Lung (tissue), 12 donors: ENCODE results near the gene PGM2. TPM values are rescaled to one million over a fixed set of nuclear protein-coding genes. Genes with fewer than 3 reads are reported as not detected.

Source experiments
- ATAC-seq: fragments of 200-7000 bp; cut with Tn5 transposase; one replicate; pipeline ENCODE4 v1.9.1; 2020; ENCODE audit warnings: moderate number of reproducible peaks; ENCODE audit not compliant: insufficient read depth, low FRiP score
- DNase-seq, 3 donors: peaks; one replicate each; pipeline ENCODE4 v3.0.0-alpha.2; 2013 to 2017
- H3K27ac ChIP-seq, 2 donors: one replicate each; pipeline ENCODE4 v1.5.1; 2013; ENCODE audit warnings: mild to moderate bottlenecking in 2 of 2, moderate library complexity in 2 of 2, control low read depth in 1 of 2, inconsistent platforms in 1 of 2, low read depth in 1 of 2, low read length in 1 of 2
- H3K27me3 ChIP-seq, 3 donors: one replicate each; pipeline ENCODE4 v1.5.1; 2013; ENCODE audit warnings: low read length in 2 of 3; ENCODE audit not compliant: control insufficient read depth in 3 of 3, insufficient read depth in 3 of 3
- H3K36me3 ChIP-seq, 4 donors: one replicate each; pipeline ENCODE4 v1.5.1; 2013; ENCODE audit warnings: low read length in 4 of 4, mild to moderate bottlenecking in 1 of 4, moderate library complexity in 1 of 4; ENCODE audit not compliant: control insufficient read depth in 4 of 4, insufficient read depth in 4 of 4
- H3K4me1 ChIP-seq, 5 donors: one replicate each; pipeline ENCODE4 v1.5.1; 2013; ENCODE audit warnings: low read length in 5 of 5, mild to moderate bottlenecking in 2 of 5, moderate library complexity in 1 of 5; ENCODE audit not compliant: control insufficient read depth in 5 of 5, insufficient read depth in 5 of 5
- H3K4me3 ChIP-seq: one replicate; pipeline ENCODE4 v1.5.1; 2013; ENCODE audit warnings: mild to moderate bottlenecking, control low read depth, moderate library complexity
- H3K9ac ChIP-seq, 2 donors: one replicate each; pipeline ENCODE4 v1.5.1; 2013; ENCODE audit warnings: low read length in 2 of 2, control low read depth in 1 of 2; ENCODE audit not compliant: insufficient read depth in 1 of 2
- H3K9me3 ChIP-seq, 4 donors: one replicate each; pipeline ENCODE4 v1.5.1; 2013; ENCODE audit warnings: low read length in 3 of 4, mild to moderate bottlenecking in 1 of 4, moderate library complexity in 1 of 4; ENCODE audit not compliant: control insufficient read depth in 4 of 4, insufficient read depth in 3 of 4
- WGBS, 2 donors: extraction: QIAGEN DNeasy Blood & Tissue Kit; methylation state at CpG; one replicate each; pipeline ENCODE4 v1.1.7; 2013; 5-methylcytosine and 5-hydroxymethylcytosine counted together
- polyA plus RNA-seq, 2 donors: library from polyadenylated mRNA; stranded (reverse); fragments of 200-250 nt; gene quantifications; one replicate each; pipeline ENCODE4 v1.2.1, GENCODE V29; 2013
- total RNA-seq, 2 donors: library from RNA; depleted of rRNA in 1 of 2; stranded (reverse); fragments of >200 nt in 1 of 2; gene quantifications; one replicate each; pipeline ENCODE4 v1.2.1, GENCODE V29; 2014 to 2021
- TF ChIP-seq, protein P1 (sequence below): IDR thresholded peaks from 2 replicates; pipeline ENCODE4 v1.5.1; 2012; ENCODE audit warnings: mild to moderate bottlenecking; ENCODE audit errors: control extremely low read depth, extremely low read depth
- donor health status: control.
- donor health status: control.
- donor health status: Bipolar disorder and iron deficiency.
- donor health status: healthy.
- donor health status: DM: yes; HTN: yes; CAD: no.

PGM2 gene
- total and polyA plus RNA-seq, 4 donors: 4.8 to 28.9 (median 18.4) TPM

DNA sequence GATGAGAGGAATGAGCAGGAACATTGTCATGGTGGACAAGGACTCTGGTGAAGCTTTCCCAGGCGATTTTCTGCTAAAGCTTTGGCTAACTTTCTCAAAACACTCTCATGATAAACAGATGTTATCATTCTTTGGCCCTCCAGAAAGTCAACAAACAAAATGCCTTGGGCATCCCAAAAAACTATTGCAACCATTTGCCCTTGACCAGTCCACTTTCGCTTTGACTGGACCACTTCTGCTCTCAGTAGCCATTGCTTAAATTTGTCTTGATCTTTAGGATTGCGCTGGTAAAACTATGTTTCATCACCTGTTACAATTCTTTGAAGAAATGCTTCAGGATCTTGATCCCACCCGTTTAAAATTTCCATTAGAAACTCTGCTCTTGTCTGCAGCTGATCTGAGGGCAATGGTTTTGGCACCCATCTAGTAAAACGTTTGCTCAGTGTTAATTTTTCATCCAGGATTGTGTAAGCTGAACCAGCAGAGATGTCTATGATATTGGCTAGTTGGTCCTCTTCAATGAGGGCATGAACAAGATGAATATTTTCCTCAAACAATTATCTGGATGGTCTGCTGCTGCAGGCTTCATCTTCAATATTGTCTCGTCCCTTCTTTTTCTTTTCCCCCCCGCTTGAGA, 79.2 kb downstream of the PGM2 start:
- peaks cover 0 to 4% (median 2%) of the 10 kb centered on the region in 4 donors for H3K36me3 ChIP-seq
- 79 to 83% methylated on average over 7 of the region's 7 CpGs for WGBS, 2 donors
- ATAC-seq (no peak), DNase-seq (no peak)
- no peaks in the 10 kb centered on the region for H3K27me3 ChIP-seq
- TF ChIP-seq, protein P1, sequence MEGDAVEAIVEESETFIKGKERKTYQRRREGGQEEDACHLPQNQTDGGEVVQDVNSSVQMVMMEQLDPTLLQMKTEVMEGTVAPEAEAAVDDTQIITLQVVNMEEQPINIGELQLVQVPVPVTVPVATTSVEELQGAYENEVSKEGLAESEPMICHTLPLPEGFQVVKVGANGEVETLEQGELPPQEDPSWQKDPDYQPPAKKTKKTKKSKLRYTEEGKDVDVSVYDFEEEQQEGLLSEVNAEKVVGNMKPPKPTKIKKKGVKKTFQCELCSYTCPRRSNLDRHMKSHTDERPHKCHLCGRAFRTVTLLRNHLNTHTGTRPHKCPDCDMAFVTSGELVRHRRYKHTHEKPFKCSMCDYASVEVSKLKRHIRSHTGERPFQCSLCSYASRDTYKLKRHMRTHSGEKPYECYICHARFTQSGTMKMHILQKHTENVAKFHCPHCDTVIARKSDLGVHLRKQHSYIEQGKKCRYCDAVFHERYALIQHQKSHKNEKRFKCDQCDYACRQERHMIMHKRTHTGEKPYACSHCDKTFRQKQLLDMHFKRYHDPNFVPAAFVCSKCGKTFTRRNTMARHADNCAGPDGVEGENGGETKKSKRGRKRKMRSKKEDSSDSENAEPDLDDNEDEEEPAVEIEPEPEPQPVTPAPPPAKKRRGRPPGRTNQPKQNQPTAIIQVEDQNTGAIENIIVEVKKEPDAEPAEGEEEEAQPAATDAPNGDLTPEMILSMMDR: no peak
- no peak overlapping the region for H3K4me3 ChIP-seq
- no peaks in the 10 kb centered on the region for H3K9me3 ChIP-seq
- no peak overlapping the region for H3K27ac ChIP-seq
- no peak overlapping the region for H3K9ac ChIP-seq
- H3K4me1 ChIP-seq: peaks cover 0 to 18% (median 0%) of the 10 kb centered on the region in 5 donors

DNA sequence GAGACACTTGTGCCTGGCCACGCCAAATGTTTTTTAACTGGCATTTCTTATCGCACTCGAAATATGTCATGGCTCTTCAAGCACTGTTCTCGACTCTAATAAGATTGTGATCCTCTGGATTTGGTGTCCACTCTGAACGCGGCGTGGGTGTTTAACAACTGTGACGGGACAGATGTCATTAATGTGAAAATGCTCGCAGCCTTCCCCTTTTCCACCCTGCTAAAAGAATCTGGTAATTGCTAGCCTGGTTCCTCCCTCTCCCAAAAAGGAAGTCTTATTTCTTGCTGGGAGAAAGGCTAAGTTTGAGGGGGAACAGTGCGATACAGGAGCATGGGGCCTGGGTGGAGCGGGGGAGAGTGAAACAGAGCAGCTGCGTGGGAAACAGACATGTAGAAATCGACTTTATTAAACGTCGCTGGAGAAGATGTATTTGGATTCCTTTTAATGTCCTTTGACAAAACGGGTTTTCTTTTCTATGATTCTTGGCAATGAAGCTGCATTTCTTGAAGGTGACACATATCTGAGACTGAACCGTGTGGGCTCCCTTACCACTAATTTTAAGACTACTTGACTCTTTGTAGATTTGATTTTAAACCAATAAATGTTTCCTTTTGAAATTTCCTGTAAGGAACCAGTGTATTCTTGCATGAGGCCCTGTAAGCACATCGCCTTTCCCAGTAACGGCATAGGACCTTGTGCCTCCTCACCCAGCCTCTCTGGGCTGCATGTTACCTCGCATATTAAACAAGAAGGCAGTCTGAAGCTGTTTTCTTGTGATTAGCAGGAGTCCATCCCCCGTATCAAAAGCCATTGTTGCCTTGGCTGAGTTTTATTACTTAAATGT, 82.2 kb downstream of the PGM2 start:
- Histone ChIP-seq H3K36me3 (peaks cover 0 to 4% (median 0%) of the 10 kb centered on the region in 4 donors), H3K27ac (peak overlapping the region in 1 of 2 donors; percentile 83), H3K9me3 (no peaks in the 10 kb centered on the region), H3K27me3 (no peaks in the 10 kb centered on the region), H3K4me1 (peaks cover 0 to 18% (median 0%) of the 10 kb centered on the region in 5 donors), H3K9ac (no peak overlapping the region), H3K4me3 (no peak overlapping the region)
- ATAC-seq (no peak), DNase-seq (no peak)
- TF ChIP-seq, protein P1: no peak
- 72 to 82% methylated on average over 21 of the region's 21 CpGs for WGBS, 2 donors

DNA sequence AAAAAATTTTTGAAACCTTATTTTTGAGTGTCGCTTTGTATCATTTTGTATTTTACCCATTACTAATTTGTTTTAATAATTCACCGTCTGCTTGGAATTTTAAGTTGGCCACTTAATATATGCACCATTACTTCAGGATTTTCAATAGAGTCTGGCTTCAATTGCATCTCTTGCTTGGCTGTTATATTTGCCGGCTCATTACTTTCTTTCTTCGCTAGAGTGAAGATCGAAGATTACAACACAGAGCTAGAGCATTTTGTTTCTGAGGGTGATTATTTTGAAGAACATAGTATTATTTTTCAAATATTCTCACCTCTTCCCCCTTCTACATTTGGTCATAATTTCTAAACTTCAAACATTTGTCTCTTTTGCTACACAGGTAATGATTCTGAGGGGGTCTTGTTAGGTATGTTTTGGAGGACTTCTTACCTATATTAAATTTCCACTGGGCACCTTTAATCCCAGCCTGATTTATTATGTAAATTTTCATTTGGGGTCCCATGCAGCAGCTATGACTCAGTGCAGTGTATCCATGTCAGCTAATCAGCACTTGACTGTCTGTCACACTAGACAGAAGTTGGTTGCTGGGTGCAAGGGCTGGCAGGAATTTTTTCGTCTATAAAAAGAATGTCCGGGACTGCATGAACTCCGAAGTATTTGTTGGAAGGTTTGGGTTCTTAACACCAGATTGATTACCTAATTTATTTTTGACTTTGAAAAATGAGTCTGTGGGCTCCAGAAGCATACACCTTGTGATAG, 83.0 kb downstream of the PGM2 start:
- H3K36me3 ChIP-seq: peaks cover 0 to 4% (median 0%) of the 10 kb centered on the region in 4 donors
- 85 to 95% methylated on average over 8 of the region's 8 CpGs for WGBS, 2 donors
- H3K9me3 ChIP-seq: no peaks in the 10 kb centered on the region
- H3K4me3 ChIP-seq: no peak overlapping the region
- H3K27me3 ChIP-seq: no peaks in the 10 kb centered on the region
- TF ChIP-seq, protein P1: no peak
- DNase-seq: no peak
- no peak overlapping the region for H3K9ac ChIP-seq
- ATAC-seq: no peak
- H3K4me1 ChIP-seq: peaks cover 0 to 18% (median 0%) of the 10 kb centered on the region in 5 donors
- peak overlapping the region in 1 of 2 donors; percentile 83 for H3K27ac ChIP-seq
